ENCODE data around the gene TMEFF1.
"Not testable (repeated sequence)": the region's sequence is repeated elsewhere in the genome, so short reads cannot be mapped to it uniquely, and the experiment has no call there.

TMEFF1 gene

DNA sequence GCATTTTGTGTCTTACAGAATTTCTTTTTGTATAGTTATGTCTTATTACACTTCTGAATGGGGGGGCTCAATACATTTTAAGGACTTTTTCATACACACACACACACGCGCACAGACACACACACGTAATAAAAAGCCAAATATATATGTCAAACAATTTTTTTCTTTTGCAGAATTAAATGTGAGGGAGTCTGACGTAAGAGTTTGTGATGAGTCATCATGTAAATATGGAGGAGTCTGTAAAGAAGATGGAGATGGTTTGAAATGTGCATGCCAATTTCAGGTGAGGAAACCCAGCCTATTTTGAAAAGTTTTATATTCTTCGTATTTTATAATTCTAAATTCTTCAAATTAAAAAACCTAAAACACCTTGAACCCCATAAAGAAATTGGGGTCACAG lies 25.6 kb downstream of the TMEFF1 start:
- DNase-seq, result no peak

DNA sequence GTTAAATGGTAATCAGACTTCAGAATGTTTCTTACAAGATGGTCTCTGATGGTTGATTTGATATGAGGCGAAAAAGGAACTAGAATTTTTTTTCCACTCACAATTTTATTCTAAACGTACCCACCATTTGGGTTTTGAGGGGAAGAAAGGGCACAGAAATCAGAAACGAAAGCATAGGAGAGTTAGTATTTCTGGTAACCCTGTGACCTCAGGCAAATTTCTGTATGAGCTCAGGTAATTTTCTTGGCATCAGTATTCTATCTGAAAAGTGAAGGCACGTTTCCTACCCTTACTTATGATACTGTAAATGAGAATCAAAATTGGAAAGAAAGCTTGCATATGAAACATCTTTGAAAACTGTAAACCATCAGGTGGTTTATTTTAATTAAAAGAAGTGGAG lies 26.5 kb downstream of the TMEFF1 start:
- DNase-seq, result no peak

DNA sequence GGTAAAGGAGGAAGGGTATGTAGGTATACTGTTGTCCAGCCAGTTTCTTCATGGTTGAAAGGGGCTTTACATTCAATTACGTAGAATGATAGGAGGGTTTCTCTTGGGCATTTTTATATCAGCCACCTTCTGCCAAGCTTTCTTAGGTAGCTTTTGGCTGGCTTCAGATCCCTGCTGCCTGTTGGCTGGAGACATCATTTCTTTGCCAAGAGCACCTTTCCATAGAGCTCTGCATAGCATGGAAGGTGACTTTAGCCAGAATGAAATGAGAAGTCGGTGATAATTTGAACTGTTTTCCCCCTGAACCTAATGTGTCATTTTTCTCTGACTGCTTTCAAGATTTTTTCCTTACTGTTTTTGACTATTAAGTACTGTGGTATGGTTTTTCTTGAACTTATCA lies 26.9 kb downstream of the TMEFF1 start:
- DNase-seq, result no peak

DNA sequence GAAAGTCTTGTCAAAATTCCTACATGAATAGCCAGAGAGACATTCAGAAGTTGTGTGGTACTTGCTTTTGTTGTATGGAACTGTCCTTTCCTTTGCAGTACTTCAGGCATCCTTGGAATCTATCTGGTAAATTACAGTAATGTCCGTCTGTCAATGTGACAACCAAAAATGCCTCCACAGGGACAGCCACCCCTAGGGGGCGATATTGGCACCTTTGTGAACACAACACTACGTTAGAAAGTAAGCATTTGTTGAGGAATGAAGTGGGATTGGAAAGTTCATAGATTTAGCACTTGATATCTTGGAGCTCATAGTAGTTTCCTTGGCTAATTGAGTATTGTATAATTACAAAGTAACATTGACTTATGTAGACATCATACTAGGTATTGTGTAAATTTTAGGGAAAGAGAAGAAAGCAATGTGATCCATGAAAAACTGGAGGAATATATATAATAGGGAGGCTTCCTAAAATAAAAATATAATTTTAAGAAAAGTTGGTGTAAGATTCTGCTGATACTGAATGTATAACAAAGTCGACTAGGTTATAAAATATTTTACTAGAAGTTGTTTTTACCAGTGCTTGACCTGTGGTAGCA lies 32.7 kb downstream of the TMEFF1 start:
- DNase-seq, result peak; percentile 87

DNA sequence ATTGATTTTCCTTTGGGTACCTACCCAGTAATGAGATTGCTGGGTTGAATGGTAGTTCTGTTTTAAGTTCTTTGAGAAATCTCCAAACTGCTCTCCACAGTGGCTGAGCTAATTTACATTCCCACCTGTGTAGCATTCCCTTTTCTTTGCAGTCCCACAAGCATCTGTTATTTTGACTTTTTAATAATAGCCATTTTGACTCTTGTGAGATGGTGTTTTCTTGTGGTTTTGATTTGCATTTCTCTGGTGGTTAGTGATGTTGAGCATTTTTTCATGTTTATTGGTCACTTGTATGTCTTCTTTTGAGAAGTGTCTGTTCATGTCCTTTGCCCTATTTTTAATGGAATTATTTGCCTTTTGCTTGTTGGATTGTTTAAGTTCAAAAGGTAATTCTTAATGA lies 34.4 kb downstream of the TMEFF1 start:
- DNase-seq, result not testable (repeated sequence)

DNA sequence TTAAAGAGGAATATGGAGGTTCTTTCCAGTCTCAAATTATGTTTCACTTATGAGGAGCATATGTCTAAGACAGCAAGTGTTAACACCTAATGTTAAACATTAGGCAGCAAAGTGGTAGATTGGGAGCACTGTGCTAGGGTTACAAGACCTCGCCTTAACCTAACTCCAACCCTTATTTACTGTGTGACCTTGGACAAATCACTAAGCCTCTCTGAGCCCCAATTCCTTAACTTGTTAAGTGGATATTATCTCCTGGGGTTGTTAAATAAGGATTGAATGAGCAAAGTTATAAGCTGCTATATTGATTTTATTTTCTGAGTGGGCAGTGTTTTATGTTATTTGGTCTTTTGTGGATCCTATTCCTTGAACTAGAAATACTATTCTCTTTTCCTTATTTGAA lies 38.3 kb downstream of the TMEFF1 start:
- DNase-seq, result no peak

GRCh38 chr9:100515578-100516494 lies 42.9 kb downstream of the TMEFF1 start:
- DNase-seq, result no peak

DNA sequence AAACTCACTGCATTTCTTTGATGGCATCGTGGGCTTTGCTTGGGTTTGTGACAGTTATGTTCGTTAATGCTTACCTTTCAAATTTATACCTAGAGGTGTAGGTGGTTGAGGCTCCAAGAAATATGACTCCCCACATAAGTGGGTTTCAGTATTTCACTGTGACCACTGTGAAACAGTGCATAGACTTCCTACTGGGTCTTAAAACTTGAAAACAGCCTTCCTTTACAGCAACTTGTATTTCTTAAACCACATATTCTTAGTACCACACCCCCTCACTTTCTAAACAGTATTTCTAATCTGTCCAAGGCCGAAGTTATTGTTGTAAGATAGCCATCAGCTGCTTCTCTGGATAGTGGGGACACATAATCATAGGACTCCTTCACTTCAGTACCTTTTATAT lies 48.3 kb downstream of the TMEFF1 start:
- no peak for DNase-seq

- no peak for DNase-seq
Observed at GRCh38 chr9:100525563-100525962, 52.6 kb downstream of the TMEFF1 start.

DNA sequence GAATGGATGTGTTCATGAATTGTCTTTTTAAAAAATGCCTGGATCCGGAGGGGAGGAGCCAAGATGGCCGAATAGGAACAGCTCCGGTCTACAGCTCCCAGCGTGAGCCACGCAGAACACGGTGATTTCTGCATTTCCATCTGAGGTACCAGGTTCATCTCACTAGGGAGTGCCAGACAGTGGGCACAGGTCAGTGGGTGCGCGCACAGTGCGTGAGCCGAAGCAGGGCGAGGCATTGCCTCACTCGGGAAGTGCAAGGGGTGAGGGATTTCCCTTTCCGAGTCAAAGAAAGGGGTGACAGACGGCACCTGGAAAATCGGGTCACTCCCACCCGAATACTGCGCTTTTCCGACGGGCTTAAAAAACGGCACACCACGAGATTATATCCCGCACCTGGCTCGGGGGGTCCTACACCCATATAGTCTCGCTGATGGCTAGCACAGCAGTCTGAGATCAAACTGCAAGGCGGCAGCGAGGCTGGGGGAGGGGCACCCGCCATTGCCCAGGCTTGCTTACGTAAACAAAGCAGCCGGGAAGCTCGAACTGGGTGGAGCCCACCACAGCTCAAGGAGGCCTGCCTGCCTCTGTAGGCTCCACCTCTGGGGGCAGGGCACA lies 54.3 kb downstream of the TMEFF1 start:
- not testable (repeated sequence) for DNase-seq

DNA sequence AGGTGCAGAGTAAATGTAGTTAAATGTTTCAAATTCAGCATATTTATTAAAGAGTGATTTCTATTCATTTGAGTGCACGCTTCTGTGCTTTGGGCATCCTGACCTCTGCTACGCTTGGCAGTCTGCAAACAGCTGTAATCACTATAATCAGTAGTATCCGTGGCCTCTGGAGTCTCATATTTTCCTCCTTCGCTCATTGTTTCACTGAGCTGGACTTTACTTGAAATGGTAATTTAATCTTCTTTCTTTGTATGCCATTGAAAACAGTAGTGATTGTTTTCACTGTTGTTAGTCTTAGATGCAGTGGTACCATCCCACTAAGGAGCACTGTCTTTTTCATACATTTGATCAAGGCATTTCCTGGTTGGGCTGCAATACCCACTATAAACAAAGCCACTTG lies 61.5 kb downstream of the TMEFF1 start:
- no peak for DNase-seq

GRCh38 chr9:100540327-100540726 lies 67.4 kb downstream of the TMEFF1 start:
- no peak for DNase-seq

DNA sequence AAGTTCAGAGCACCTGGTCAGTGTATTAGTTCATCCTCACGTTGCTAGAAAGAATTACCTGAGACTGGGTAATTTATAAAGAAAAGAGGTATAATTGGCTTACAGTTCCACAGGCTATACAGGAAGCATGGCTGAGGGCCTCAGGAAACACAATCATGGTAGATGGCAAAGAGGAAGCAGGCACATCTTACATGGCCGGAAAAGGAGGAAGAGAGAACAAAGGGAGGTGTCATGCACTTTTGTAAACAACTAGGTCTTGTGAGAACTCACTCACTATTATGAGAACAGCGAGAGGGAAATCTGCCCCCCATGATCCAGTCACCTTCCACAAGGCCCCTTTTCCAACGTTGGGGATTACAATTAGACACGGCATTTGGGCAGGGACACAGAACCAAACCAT lies 76.1 kb downstream of the TMEFF1 start:
- no peak for DNase-seq

- no peak for DNase-seq
Observed at GRCh38 chr9:100554935-100555401, 82.0 kb downstream of the TMEFF1 start.

GRCh38 chr9:100555471-100555870 lies 82.5 kb downstream of the TMEFF1 start:
- DNase-seq, result no peak

DNA sequence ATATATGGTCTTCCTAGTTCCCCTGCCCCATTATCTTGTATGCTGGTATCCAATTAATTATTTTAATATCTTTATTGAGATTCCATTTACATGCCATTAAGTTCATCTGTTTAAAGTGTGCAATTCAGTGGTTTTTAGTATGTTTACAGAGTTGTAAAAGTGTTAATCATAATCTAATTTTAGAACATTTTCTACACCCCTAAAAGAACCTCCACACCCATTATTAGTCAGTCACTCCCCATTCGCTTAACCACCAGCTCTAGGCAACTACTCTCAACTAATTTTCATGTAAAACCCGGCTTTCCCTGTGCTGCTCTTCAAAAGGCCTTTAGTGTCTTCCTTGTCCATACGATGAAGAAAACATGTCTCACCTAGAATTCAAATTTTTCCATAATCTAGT lies 84.1 kb downstream of the TMEFF1 start:
- no peak for DNase-seq

GRCh38 chr9:100561256-100561655 lies 88.3 kb downstream of the TMEFF1 start:
- DNase-seq, result no peak

GRCh38 chr9:100567856-100568255 lies 94.9 kb downstream of the TMEFF1 start:
- no peak for DNase-seq

DNA sequence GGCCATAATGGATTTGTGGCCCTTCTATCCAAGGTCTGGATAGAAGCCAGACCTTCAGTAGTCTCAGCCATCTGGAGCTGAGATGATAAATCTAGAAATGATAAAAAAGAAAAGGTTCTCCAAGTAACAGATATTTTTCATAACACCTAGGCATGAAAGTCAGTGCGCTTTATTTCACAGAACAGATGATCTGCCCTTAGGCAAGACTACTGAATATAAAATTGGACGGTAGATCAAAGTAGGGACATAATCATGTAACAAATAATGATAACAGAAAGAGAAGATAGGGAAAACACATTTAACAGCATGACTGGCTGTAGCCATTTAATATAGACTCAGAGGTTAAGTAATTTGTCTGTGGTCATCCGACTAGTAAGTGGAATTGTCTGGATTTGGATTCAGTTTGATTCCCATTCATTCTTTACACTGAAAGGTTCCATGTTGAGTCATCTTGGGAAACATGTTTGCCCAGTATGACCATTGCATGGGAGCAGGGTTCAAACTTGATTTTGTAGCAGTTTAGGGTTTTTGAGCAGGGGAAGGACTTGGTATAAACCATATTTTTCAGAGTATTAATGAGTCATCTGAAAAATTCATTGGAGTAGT lies 100.8 kb downstream of the TMEFF1 start:
- DNase-seq, result no peak

- no peak for DNase-seq
Observed at GRCh38 chr9:100575006-100575405, 102.1 kb downstream of the TMEFF1 start.

DNA sequence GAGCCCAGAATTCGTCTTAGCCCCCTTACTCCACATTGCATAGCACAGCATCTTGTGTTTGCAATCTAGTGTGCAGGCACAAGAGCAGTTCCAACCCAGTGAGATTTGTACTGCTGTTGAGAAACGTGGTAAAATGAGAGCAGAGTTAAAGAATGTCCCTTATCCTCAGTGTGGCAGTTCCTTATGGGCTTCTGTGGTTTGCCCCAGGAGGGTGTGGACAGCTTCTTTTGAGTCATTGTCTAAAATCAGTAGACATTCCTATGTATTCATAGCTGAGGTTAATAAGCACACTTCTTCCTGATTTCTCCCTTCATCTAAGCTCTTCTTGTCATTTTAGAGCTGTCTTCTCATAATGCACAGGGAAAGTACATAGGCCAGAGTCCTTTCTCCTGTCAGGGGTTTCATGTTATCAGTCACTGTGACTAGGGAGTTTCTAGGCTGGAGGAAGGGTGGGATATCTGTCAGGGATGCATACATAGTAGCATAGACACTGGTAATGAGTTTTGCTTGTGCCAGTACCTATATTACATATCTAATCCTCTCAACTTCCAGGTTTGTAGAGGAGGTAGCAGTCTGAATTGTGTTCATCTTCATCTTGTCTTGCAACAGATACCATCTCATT lies 102.9 kb downstream of the TMEFF1 start:
- no peak for DNase-seq

GRCh38 chr9:100577776-100578448 lies 105.0 kb downstream of the TMEFF1 start, which contains the start of gene CAVIN4:
TSS of gene CAVIN4 (plus strand) at chr9:100578079. CDS start at chr9:100578144, 65 bp downstream.
- DNase-seq, result no peak

All from activated CD4-positive, alpha-beta T cell treated with anti-CD3 and anti-CD28 coated beads for 48 hours (primary cell).